Measurements from ENCODE around the gene PIGV.

PIGV gene

GRCh38 chr1:26772687-26773086, 15.1 kb upstream of the PIGV start:
- DNase-seq (ENCODE audit: low read depth): no peak

GRCh38 chr1:26774462-26774861, 13.3 kb upstream of the PIGV start:
- DNase-seq (ENCODE audit: low read depth): no peak

- DNase-seq (ENCODE audit: low read depth): no peak
These were observed 12.1 kb upstream of the PIGV start for GRCh38 chr1:26775666-26776065.

GRCh38 chr1:26779098-26779668, 8.6 kb upstream of the PIGV start:
- DNase-seq (ENCODE audit: low read depth): no peak

- no peak for DNase-seq (ENCODE audit: low read depth)
These were observed 7.3 kb upstream of the PIGV start for GRCh38 chr1:26780344-26780957.

GRCh38 chr1:26781206-26781825, 6.4 kb upstream of the PIGV start:
- no peak for DNase-seq (ENCODE audit: low read depth)

- no peak for DNase-seq (ENCODE audit: low read depth)
These were observed 5.1 kb upstream of the PIGV start for GRCh38 chr1:26782521-26783212.

GRCh38 chr1:26783646-26784022, 4.1 kb upstream of the PIGV start:
- no peak for DNase-seq (ENCODE audit: low read depth)

GRCh38 chr1:26784023-26784871, 3.5 kb upstream of the PIGV start:
- DNase-seq (ENCODE audit: low read depth): no peak

- DNase-seq (ENCODE audit: low read depth): no peak
These were observed 2.9 kb upstream of the PIGV start for GRCh38 chr1:26784886-26785285.

GRCh38 chr1:26785611-26786436, 1.9 kb upstream of the PIGV start:
- DNase-seq (ENCODE audit: low read depth): no peak

- peak; percentile 32 for DNase-seq (ENCODE audit: low read depth)
These were observed 1.0 kb upstream of the PIGV start for GRCh38 chr1:26786437-26787380.

- DNase-seq (ENCODE audit: low read depth): peak; percentile 62
These were observed 407 bp upstream of the PIGV start for GRCh38 chr1:26787381-26787705.

GRCh38 chr1:26788515-26788785, 700 bp downstream of the PIGV start:
- peak; percentile 15 for DNase-seq (ENCODE audit: low read depth)

- peak; percentile 79 for DNase-seq (ENCODE audit: low read depth)
These were observed 1.3 kb downstream of the PIGV start for GRCh38 chr1:26788836-26789611.

GRCh38 chr1:26789612-26789865, 1.8 kb downstream of the PIGV start:
- DNase-seq (ENCODE audit: low read depth): no peak

GRCh38 chr1:26789931-26790330, 2.2 kb downstream of the PIGV start:
- no peak for DNase-seq (ENCODE audit: low read depth)

GRCh38 chr1:26790551-26790953, 2.8 kb downstream of the PIGV start:
- DNase-seq (ENCODE audit: low read depth): peak; percentile 15

GRCh38 chr1:26791148-26791547, 3.4 kb downstream of the PIGV start:
- DNase-seq (ENCODE audit: low read depth): no peak

GRCh38 chr1:26791626-26792025, 3.9 kb downstream of the PIGV start:
- no peak for DNase-seq (ENCODE audit: low read depth)
